ENCODE measurements around the gene C13orf42. TPM values are rescaled to one million over a fixed set of nuclear protein-coding genes. Genes with fewer than 3 reads are reported as not detected.

Gene C13orf42
- total RNA-seq, 1 experiment from 2014 or later, result 8.2 TPM

DNA sequence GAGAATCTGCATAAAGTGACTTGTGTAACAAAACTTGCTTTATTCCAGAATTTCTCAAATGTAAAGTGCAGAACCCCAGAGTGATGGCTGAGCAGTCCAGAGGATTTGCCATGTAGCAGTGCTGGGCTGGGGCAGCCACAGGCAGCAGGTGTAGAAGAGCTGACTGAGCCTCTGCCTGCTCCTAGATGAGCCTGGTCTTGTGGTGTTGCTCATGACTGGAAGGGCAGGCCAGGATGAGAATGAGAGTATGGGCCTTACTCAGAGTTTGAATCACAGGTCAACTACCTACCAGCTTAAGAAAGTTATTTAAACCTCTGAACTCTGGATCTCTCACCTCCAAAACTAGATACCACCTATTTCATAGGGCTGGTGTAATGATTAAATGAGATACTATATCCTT is 2.9 kb upstream of the C13orf42 start:
- H3K4me3 Mint-ChIP-seq, result no peak overlapping the region
- peaks cover 20% of the 10 kb centered on the region for H3K36me3 Mint-ChIP-seq
- H3K27ac Mint-ChIP-seq, result no peak overlapping the region
- peaks cover 23% of the 10 kb centered on the region for H3K9me3 Mint-ChIP-seq
- ATAC-seq (no peak), DNase-seq (ENCODE audit: low spot score) (no peak)
- POLR2A ChIA-PET, result no interaction called here
- no peaks in the 10 kb centered on the region for H3K4me1 Mint-ChIP-seq
- no peak for TF ChIP-seq CBFB (CRISPR knock-in tag; IDR thresholded peaks at IDR 0.05; ENCODE audit: low read depth)
- TF ChIP-seq JUN (CRISPR knock-in tag; IDR thresholded peaks at IDR 0.05), result no peak
- no peak for TF ChIP-seq ZNF396 (CRISPR knock-in tag; IDR thresholded peaks at IDR 0.05; ENCODE audit: borderline replicate concordance)
- no peak for TF ChIP-seq IRF2 (CRISPR knock-in tag; IDR thresholded peaks at IDR 0.05; ENCODE audit: borderline replicate concordance, low read depth)
- no peak for TF ChIP-seq KAT7 (CRISPR knock-in tag; IDR thresholded peaks at IDR 0.05; ENCODE audit: borderline replicate concordance)
- TF ChIP-seq MXD4 (CRISPR knock-in tag; IDR thresholded peaks at IDR 0.05; ENCODE audit: borderline replicate concordance), result no peak
- TF ChIP-seq, protein P1, sequence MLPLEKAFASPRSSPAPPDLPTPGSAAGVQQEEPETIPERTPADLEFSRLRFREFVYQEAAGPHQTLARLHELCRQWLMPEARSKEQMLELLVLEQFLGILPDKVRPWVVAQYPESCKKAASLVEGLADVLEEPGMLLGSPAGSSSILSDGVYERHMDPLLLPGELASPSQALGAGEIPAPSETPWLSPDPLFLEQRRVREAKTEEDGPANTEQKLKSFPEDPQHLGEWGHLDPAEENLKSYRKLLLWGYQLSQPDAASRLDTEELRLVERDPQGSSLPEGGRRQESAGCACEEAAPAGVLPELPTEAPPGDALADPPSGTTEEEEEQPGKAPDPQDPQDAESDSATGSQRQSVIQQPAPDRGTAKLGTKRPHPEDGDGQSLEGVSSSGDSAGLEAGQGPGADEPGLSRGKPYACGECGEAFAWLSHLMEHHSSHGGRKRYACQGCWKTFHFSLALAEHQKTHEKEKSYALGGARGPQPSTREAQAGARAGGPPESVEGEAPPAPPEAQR (CRISPR knock-in tag; IDR thresholded peaks at IDR 0.05), result no peak
- TF ChIP-seq, protein P2, sequence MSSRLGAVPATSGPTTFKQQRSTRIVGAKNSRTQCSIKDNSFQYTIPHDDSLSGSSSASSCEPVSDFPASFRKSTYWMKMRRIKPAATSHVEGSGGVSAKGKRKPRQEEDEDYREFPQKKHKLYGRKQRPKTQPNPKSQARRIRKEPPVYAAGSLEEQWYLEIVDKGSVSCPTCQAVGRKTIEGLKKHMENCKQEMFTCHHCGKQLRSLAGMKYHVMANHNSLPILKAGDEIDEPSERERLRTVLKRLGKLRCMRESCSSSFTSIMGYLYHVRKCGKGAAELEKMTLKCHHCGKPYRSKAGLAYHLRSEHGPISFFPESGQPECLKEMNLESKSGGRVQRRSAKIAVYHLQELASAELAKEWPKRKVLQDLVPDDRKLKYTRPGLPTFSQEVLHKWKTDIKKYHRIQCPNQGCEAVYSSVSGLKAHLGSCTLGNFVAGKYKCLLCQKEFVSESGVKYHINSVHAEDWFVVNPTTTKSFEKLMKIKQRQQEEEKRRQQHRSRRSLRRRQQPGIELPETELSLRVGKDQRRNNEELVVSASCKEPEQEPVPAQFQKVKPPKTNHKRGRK (CRISPR knock-in tag; IDR thresholded peaks at IDR 0.05; ENCODE audit: borderline replicate concordance), result no peak
- no peak for TF ChIP-seq ZNF317 (CRISPR knock-in tag; IDR thresholded peaks at IDR 0.05; ENCODE audit: borderline replicate concordance, low read depth)
- no peak for TF ChIP-seq ETV6 (CRISPR knock-in tag; IDR thresholded peaks at IDR 0.05)
- TF ChIP-seq, protein P3, sequence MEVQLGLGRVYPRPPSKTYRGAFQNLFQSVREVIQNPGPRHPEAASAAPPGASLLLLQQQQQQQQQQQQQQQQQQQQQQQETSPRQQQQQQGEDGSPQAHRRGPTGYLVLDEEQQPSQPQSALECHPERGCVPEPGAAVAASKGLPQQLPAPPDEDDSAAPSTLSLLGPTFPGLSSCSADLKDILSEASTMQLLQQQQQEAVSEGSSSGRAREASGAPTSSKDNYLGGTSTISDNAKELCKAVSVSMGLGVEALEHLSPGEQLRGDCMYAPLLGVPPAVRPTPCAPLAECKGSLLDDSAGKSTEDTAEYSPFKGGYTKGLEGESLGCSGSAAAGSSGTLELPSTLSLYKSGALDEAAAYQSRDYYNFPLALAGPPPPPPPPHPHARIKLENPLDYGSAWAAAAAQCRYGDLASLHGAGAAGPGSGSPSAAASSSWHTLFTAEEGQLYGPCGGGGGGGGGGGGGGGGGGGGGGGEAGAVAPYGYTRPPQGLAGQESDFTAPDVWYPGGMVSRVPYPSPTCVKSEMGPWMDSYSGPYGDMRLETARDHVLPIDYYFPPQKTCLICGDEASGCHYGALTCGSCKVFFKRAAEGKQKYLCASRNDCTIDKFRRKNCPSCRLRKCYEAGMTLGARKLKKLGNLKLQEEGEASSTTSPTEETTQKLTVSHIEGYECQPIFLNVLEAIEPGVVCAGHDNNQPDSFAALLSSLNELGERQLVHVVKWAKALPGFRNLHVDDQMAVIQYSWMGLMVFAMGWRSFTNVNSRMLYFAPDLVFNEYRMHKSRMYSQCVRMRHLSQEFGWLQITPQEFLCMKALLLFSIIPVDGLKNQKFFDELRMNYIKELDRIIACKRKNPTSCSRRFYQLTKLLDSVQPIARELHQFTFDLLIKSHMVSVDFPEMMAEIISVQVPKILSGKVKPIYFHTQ (CRISPR knock-in tag; IDR thresholded peaks at IDR 0.05), result no peak
- TF ChIP-seq ESRRA (CRISPR knock-in tag; IDR thresholded peaks at IDR 0.05; ENCODE audit: borderline replicate concordance), result no peak
- no peak for TF ChIP-seq NFYB (CRISPR knock-in tag; conservative IDR thresholded peaks at IDR 0.05; ENCODE audit: low read depth)
- TF ChIP-seq, protein P4, sequence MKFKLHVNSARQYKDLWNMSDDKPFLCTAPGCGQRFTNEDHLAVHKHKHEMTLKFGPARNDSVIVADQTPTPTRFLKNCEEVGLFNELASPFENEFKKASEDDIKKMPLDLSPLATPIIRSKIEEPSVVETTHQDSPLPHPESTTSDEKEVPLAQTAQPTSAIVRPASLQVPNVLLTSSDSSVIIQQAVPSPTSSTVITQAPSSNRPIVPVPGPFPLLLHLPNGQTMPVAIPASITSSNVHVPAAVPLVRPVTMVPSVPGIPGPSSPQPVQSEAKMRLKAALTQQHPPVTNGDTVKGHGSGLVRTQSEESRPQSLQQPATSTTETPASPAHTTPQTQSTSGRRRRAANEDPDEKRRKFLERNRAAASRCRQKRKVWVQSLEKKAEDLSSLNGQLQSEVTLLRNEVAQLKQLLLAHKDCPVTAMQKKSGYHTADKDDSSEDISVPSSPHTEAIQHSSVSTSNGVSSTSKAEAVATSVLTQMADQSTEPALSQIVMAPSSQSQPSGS (CRISPR knock-in tag; IDR thresholded peaks at IDR 0.05; ENCODE audit: borderline replicate concordance, low read depth), result no peak
- TF ChIP-seq GTF2I (CRISPR knock-in tag; conservative IDR thresholded peaks at IDR 0.05), result no peak
- no peak for TF ChIP-seq TEAD1 (CRISPR knock-in tag; IDR thresholded peaks at IDR 0.05)
- no peak for TF ChIP-seq ZBTB21 (CRISPR knock-in tag; IDR thresholded peaks at IDR 0.05; ENCODE audit: borderline replicate concordance)
- no peak for TF ChIP-seq ELF4 (CRISPR knock-in tag; IDR thresholded peaks at IDR 0.05; ENCODE audit: low read depth)
- CTCF ChIA-PET, result no interaction called here
- peaks cover 7% of the 10 kb centered on the region; the same call in 1 of the 2 replicates for H3K27me3 Mint-ChIP-seq (ENCODE audit: low read depth)

DNA sequence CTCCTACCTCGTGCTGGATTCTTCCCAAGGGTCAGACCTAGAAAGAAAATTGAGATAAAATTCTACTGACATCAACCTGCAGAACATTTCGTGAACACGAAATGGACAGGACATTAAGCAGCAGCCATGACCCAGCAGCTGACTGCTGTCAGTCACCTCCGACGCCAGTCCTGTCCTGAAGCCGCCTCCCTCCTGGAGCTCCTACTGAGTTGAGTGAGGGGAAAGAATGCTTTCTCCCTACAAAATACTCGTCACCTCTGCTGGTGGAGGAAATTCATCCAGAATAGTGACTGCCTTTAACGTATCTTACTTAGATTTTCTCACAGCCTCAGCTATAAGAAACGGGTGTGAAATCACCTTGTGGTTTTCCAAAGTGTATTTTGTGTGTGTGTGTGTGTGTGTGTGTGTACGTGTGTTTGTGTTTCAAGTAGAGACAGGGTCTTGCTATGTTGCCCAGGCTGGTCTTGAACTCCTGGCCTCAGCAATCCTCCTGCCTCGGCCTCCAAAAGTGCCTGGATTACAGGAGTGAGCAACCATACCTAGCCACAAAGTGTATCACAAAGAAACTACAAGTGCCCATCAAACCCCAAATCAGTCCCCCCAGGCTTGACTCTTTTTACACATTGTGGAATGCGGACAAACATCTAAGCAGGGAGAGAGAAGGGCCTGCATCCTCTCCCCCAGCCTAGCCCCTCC is 2.3 kb upstream of the C13orf42 start:
- Mint-ChIP-seq H3K9me3 (peaks cover 20% of the 10 kb centered on the region), H3K27ac (no peak overlapping the region), H3K4me3 (no peak overlapping the region), H3K4me1 (no peaks in the 10 kb centered on the region), H3K27me3 (ENCODE audit: low read depth) (peaks cover 6% of the 10 kb centered on the region; the same call in 1 of the 2 replicates), H3K36me3 (peaks cover 16% of the 10 kb centered on the region)
- DNase-seq (ENCODE audit: low spot score) (no peak), ATAC-seq (no peak)
- TF ChIP-seq, protein P3 (CRISPR knock-in tag; IDR thresholded peaks at IDR 0.05), result no peak
- TF ChIP-seq ZNF121 (CRISPR knock-in tag; IDR thresholded peaks at IDR 0.05) (peak; percentile 76), EMX1 (CRISPR knock-in tag; IDR thresholded peaks at IDR 0.05) (no peak)
- TF ChIP-seq, protein P5, sequence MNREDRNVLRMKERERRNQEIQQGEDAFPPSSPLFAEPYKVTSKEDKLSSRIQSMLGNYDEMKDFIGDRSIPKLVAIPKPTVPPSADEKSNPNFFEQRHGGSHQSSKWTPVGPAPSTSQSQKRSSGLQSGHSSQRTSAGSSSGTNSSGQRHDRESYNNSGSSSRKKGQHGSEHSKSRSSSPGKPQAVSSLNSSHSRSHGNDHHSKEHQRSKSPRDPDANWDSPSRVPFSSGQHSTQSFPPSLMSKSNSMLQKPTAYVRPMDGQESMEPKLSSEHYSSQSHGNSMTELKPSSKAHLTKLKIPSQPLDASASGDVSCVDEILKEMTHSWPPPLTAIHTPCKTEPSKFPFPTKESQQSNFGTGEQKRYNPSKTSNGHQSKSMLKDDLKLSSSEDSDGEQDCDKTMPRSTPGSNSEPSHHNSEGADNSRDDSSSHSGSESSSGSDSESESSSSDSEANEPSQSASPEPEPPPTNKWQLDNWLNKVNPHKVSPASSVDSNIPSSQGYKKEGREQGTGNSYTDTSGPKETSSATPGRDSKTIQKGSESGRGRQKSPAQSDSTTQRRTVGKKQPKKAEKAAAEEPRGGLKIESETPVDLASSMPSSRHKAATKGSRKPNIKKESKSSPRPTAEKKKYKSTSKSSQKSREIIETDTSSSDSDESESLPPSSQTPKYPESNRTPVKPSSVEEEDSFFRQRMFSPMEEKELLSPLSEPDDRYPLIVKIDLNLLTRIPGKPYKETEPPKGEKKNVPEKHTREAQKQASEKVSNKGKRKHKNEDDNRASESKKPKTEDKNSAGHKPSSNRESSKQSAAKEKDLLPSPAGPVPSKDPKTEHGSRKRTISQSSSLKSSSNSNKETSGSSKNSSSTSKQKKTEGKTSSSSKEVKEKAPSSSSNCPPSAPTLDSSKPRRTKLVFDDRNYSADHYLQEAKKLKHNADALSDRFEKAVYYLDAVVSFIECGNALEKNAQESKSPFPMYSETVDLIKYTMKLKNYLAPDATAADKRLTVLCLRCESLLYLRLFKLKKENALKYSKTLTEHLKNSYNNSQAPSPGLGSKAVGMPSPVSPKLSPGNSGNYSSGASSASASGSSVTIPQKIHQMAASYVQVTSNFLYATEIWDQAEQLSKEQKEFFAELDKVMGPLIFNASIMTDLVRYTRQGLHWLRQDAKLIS (CRISPR knock-in tag; IDR thresholded peaks at IDR 0.05; ENCODE audit: borderline replicate concordance), result no peak
- ChIA-PET CTCF (interaction anchor here (1.0 to 3.0 kb wide), 3 partner anchors 9 to 69 kb away, joined by 3 to 13 read pairs (median 3); no protein-coding TSS in a partner anchor), POLR2A (no interaction called here)

All from WTC11 (cell line).